IMR-90 (cell line): Measurements from ENCODE around the gene NINJ2. TPM values are rescaled to one million over a fixed set of nuclear protein-coding genes. Genes with fewer than 3 reads are reported as not detected.
"Not testable (repeated sequence)": the region's sequence is repeated elsewhere in the genome, so short reads cannot be mapped to it uniquely, and the experiment has no call there.

Source experiments
- ATAC-seq: fragments of 200-7000 bp; cut with Tn5 transposase; 2 replicates; pipeline ENCODE4 v1.9.1; 2020; ENCODE audit warnings: low read depth, mild to moderate bottlenecking, moderate library complexity
- BruUV-seq: library from RNA; stranded (reverse); fragments of 400-500 nt; replicated peaks from 2 replicates; lab custom pipeline; 2021; lab: Mats Ljungman, UMichigan
- CTCF ChIA-PET: fragments of 300-600 bp; formaldehyde crosslinking; extraction: SDS; loops from one replicate; lab custom pipeline; 2021; ENCODE audit warnings: antibody characterized with exemption; lab: Yijun Ruan, JAX
- POLR2A ChIA-PET: fragments of 300-600 bp; sonication (Branson Sonifier 250); formaldehyde crosslinking; loops from one replicate; lab custom pipeline; 2022; ENCODE audit warnings: antibody characterized with exemption; ENCODE audit not compliant: unreplicated experiment; lab: Charles Lee
- DNase-seq: peaks from one replicate; pipeline ENCODE4 v3.0.0; 2013
- H2AFZ ChIP-seq: replicated peaks from 2 replicates; pipeline ENCODE3; 2013; ENCODE audit warnings: low read length, mild to moderate bottlenecking; ENCODE audit not compliant: poor library complexity
- H2AK5ac ChIP-seq: 2 replicates; pipeline ENCODE4 v1.6.1; 2013; ENCODE audit warnings: low read depth, low read length, inconsistent platforms
- H2AK9ac ChIP-seq: replicated peaks from 2 replicates; pipeline ENCODE3; 2013; ENCODE audit warnings: mild to moderate bottlenecking, low read depth, low read length, moderate library complexity; ENCODE audit not compliant: poor library complexity
- H2BK120ac ChIP-seq: 2 replicates; pipeline ENCODE4 v1.6.1; 2013; ENCODE audit warnings: low read depth, low read length, inconsistent platforms
- H2BK15ac ChIP-seq: 3 replicates; pipeline ENCODE4 v1.6.1; 2013; ENCODE audit warnings: low read depth, low read length, inconsistent platforms
- H2BK20ac ChIP-seq: 2 replicates; pipeline ENCODE4 v1.6.1; 2013; ENCODE audit warnings: low read depth, mild to moderate bottlenecking, inconsistent platforms, low read length, moderate library complexity
- H2BK5ac ChIP-seq: 2 replicates; pipeline ENCODE4 v1.6.1; 2013; ENCODE audit warnings: mild to moderate bottlenecking, low read depth, low read length, inconsistent platforms; ENCODE audit not compliant: poor library complexity, severe bottlenecking
- H3K14ac ChIP-seq: replicated peaks from 2 replicates; pipeline ENCODE4 v1.6.1; 2013; ENCODE audit warnings: low read depth, low read length, inconsistent platforms
- H3K18ac ChIP-seq: 2 replicates; pipeline ENCODE4 v1.6.1; 2013; ENCODE audit warnings: low read depth, low read length, control low read depth
- H3K23ac ChIP-seq: 2 replicates; pipeline ENCODE4 v1.6.1; 2013; ENCODE audit warnings: low read depth, low read length, inconsistent platforms
- H3K27ac ChIP-seq: 2 replicates; pipeline ENCODE4 v1.5.1; 2013; ENCODE audit warnings: mild to moderate bottlenecking, control low read depth, low read length; ENCODE audit not compliant: insufficient read depth
- H3K27me3 ChIP-seq: 2 replicates; pipeline ENCODE4 v1.6.1; 2013; ENCODE audit warnings: low read length; ENCODE audit not compliant: control insufficient read depth, insufficient read depth
- H3K36me3 ChIP-seq: 2 replicates; pipeline ENCODE4 v1.6.1; 2013; ENCODE audit warnings: low read length, mixed read lengths; ENCODE audit not compliant: control insufficient read depth, insufficient read depth
- H3K4ac ChIP-seq: 2 replicates; pipeline ENCODE4 v1.6.1; 2013; ENCODE audit warnings: low read depth, low read length, inconsistent platforms
- H3K4me1 ChIP-seq: 2 replicates; pipeline ENCODE4 v1.6.1; 2013; ENCODE audit warnings: low read length, mixed read lengths; ENCODE audit not compliant: control insufficient read depth, insufficient read depth
- H3K4me2 ChIP-seq: 2 replicates; pipeline ENCODE4 v1.6.1; 2013; ENCODE audit warnings: low read depth, mild to moderate bottlenecking, control low read depth, low read length, moderate library complexity
- H3K4me3 ChIP-seq: 2 replicates; pipeline ENCODE4 v1.5.1; 2013; ENCODE audit warnings: low read depth, mild to moderate bottlenecking, control low read depth, low read length, moderate library complexity; ENCODE audit not compliant: insufficient read depth
- H3K56ac ChIP-seq: 2 replicates; pipeline ENCODE4 v1.6.1; 2013; ENCODE audit warnings: low read length, inconsistent platforms; ENCODE audit not compliant: insufficient read depth; ENCODE audit errors: extremely low read depth
- H3K79me1 ChIP-seq, 2 experiments: 2 replicates each; pipeline ENCODE4 v1.6.1; 2013; ENCODE audit warnings: low read length in 2 of 2, inconsistent platforms in 1 of 2, low read depth in 1 of 2
- H3K9ac ChIP-seq: 2 replicates; pipeline ENCODE4 v1.6.1; 2013; ENCODE audit warnings: low read depth, low read length, control low read depth
- H3K9me1 ChIP-seq: 2 replicates; pipeline ENCODE4 v1.6.1; 2013; ENCODE audit warnings: low read length, inconsistent platforms; ENCODE audit not compliant: insufficient read depth
- H3K9me3 ChIP-seq: 2 replicates; pipeline ENCODE4 v1.6.1; 2013; ENCODE audit warnings: low read length; ENCODE audit not compliant: control insufficient read depth, insufficient read depth
- H4K20me1 ChIP-seq: 2 replicates; pipeline ENCODE4 v1.6.1; 2013; ENCODE audit warnings: low read length, inconsistent platforms; ENCODE audit not compliant: insufficient read depth
- H4K5ac ChIP-seq: 2 replicates; pipeline ENCODE4 v1.6.1; 2013; ENCODE audit warnings: mild to moderate bottlenecking, low read depth, low read length, control low read depth
- H4K8ac ChIP-seq, 2 experiments: 2 replicates each; pipeline ENCODE4 v1.6.1; 2013; ENCODE audit warnings: low read depth in 2 of 2, low read length in 2 of 2, control low read depth in 1 of 2, inconsistent platforms in 1 of 2
- H4K91ac ChIP-seq: 2 replicates; pipeline ENCODE4 v1.6.1; 2013; ENCODE audit warnings: low read depth, low read length, inconsistent platforms; ENCODE audit not compliant: insufficient read depth
- NFE2L2 ChIP-seq: fragments of 150-350 bp; IDR thresholded peaks from 2 replicates; pipeline ENCODE4 v1.6.1; 2016; ENCODE audit warnings: low read depth, mild to moderate bottlenecking, low read length
- WGBS, 2 experiments: methylation state at CpG; one replicate each; pipeline versions ENCODE4 v1.1.5 to v1.1.7; 2013; ENCODE audit warnings: missing lambda C conversion rate in 2 of 2; ENCODE audit not compliant: insufficient read length in 1 of 2; ENCODE audit errors: extremely low coverage in 2 of 2; 5-methylcytosine and 5-hydroxymethylcytosine counted together
- dilution Hi-C: fragments of 300-500 bp; cut with HindIII; formaldehyde crosslinking; loops from one replicate; pipeline ENCODE4 v1.14.3; 2018; ENCODE audit warnings: low sequenced_read_pairs; ENCODE audit not compliant: unreplicated experiment
- in situ Hi-C: fragments of 300-500 bp; cut with MboI; formaldehyde crosslinking; loops from 3 replicates; pipeline ENCODE4 v1.14.3; 2019; ENCODE audit warnings: low sequenced_read_pairs, inconsistent platforms, mixed read lengths
- intact Hi-C: fragments of 100-400 bp; cut with micrococcal nuclease; formaldehyde crosslinking; loops from 2 replicates; pipeline ENCODE4 v1.10.0; 2022
- polyA plus RNA-seq, 3 experiments: library from polyadenylated mRNA; depleted of rRNA; stranded (reverse); fragments of >200 nt; gene quantifications; 2 replicates each; pipeline ENCODE4 v1.2.3, GENCODE V29; 2012; ENCODE audit warnings: low replicate concordance in 1 of 3
- total RNA-seq: library from RNA; depleted of rRNA; stranded (reverse); fragments of >200 nt; gene quantifications from 2 replicates; pipeline ENCODE4 v1.2.3, GENCODE V29; 2012

Gene NINJ2
- total and polyA plus RNA-seq, 2 of the 4 experiments (the other 2 are of a cell fraction): not detected

DNA sequence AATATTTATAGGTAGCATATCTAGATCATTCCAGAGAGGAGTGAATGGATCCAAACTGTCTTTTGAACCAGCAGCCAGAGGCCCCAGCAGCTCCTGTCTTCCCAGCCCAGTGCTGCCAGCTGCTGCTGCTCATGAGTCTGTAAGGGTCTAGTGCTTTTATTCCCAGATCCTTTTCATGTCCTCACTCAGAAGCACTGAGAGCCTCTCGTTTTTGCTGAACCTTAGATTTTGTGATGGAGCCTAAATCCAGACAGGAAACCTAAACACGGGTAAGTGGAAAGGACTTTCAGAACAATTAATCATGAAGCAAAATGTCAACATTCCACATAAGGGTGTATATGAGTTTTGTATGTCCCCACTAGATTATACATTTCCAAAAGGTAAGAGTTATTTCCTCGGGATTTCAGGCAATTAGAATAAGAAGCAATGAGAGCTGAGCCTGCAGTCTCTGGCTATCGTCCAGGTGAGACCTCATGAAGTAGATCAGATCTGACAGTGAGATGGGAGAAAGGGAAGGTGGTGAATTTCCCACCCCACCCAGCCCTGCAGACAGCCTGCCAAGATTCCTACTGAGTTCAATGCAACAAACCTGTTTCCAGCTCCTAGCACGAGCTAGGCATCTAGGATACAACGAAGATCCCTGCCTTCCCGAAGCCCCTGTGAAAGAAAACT lies 84.4 kb downstream of the NINJ2 start (continued):
- no peak for TF ChIP-seq NFE2L2

- H2BK5ac ChIP-seq, H2BK15ac ChIP-seq, H4K91ac ChIP-seq, H2AFZ ChIP-seq, H3K27ac ChIP-seq, H3K9ac ChIP-seq, H3K4ac ChIP-seq, H3K4me1 ChIP-seq, H3K9me3 ChIP-seq, POLR2A ChIA-PET, H2BK120ac ChIP-seq, H3K56ac ChIP-seq, H3K36me3 ChIP-seq, H2AK9ac ChIP-seq, H3K79me1 ChIP-seq, CTCF ChIA-PET, DNase-seq, H2AK5ac ChIP-seq, H4K20me1 ChIP-seq, BruUV-seq, ATAC-seq, H2BK20ac ChIP-seq, H3K14ac ChIP-seq, H3K4me2 ChIP-seq, H3K18ac ChIP-seq, H3K4me3 ChIP-seq, H3K9me1 ChIP-seq, H3K23ac ChIP-seq, H4K5ac ChIP-seq, dilution Hi-C loops, H4K8ac ChIP-seq: not testable (repeated sequence)
- WGBS, 2 experiments: 92% methylated on average over 8 of the region's 19 CpGs; no CpG with 5 or more reads in 1 of the 2 experiments
- peaks cover 14% of the 10 kb centered on the region for H3K27me3 ChIP-seq
- in situ Hi-C loops (loop anchor here (5.0 to 10.0 kb wide), 3 partner anchors 174 to 1007 kb away; partner anchors contain the start of gene WNK1), intact Hi-C loops (loop anchor here (5.0 to 10.0 kb wide), 3 partner anchors 277 to 1009 kb away; no protein-coding TSS in a partner anchor)
Measured at GRCh38 chr12:577994-578747, 85.1 kb downstream of the NINJ2 start.
